Activated CD4-positive, alpha-beta memory T cell treated with anti-CD3 and anti-CD28 coated beads for 36 hours (primary cell): ENCODE results near the gene NAPEPLD. TPM values are rescaled to one million over a fixed set of nuclear protein-coding genes. Genes with fewer than 3 reads are reported as not detected.
"Not testable (repeated sequence)": the region's sequence is repeated elsewhere in the genome, so short reads cannot be mapped to it uniquely, and the experiment has no call there.

Experiments used
- CTCF ChIA-PET: fragments of 350-600 bp; sonication (Branson Sonifier 250); formaldehyde crosslinking; loops from one replicate; lab custom pipeline; 2021; ENCODE audit warnings: antibody characterized with exemption, inconsistent platforms; lab: Charles Lee
- POLR2A ChIA-PET: fragments of 350-600 bp; sonication (Branson Sonifier 250); formaldehyde crosslinking; loops from one replicate; lab custom pipeline; 2021; ENCODE audit warnings: antibody characterized with exemption; lab: Charles Lee
- DNase-seq: peaks from one replicate; pipeline ENCODE4 v3.0.0-alpha.2; 2020
- H3K27ac Mint-ChIP-seq: one replicate; pipeline ENCODE4 v1.8.0; 2021; ENCODE audit warnings: mixed read lengths
- H3K27me3 Mint-ChIP-seq: one replicate; pipeline ENCODE4 v1.8.0; 2021; ENCODE audit warnings: mixed read lengths
- H3K36me3 Mint-ChIP-seq: one replicate; pipeline ENCODE4 v1.8.0; 2021; ENCODE audit warnings: mixed read lengths
- H3K4me1 Mint-ChIP-seq: one replicate; pipeline ENCODE4 v1.8.0; 2021; ENCODE audit warnings: low read depth, mixed read lengths
- H3K4me3 Mint-ChIP-seq: one replicate; pipeline ENCODE4 v1.8.0; 2021; ENCODE audit warnings: mild to moderate bottlenecking, mixed read lengths
- H3K9me3 Mint-ChIP-seq: one replicate; pipeline ENCODE4 v1.8.0; 2021; ENCODE audit warnings: mixed read lengths
- intact Hi-C: fragments of 100-400 bp; cut with micrococcal nuclease; formaldehyde crosslinking; loops from one replicate; pipeline ENCODE4 v1.15.1; 2023
- total RNA-seq, 2 experiments: library from RNA; stranded (reverse); gene quantifications; one replicate each; pipeline ENCODE4 v1.2.3, GENCODE V29; 2021

Gene NAPEPLD
- total RNA-seq, 2 experiments from 2014 or later, result 8.4 to 9.3 TPM

- Mint-ChIP-seq H3K4me1 (peaks cover 15% of the 10 kb centered on the region), H3K27ac (peak overlapping the region; percentile 30), H3K4me3 (peak overlapping the region; percentile 57)
- peak; percentile 28 for DNase-seq
- H3K9me3 Mint-ChIP-seq, POLR2A ChIA-PET, intact Hi-C loops, H3K27me3 Mint-ChIP-seq, H3K36me3 Mint-ChIP-seq: not testable (repeated sequence)
- CTCF ChIA-PET, result interaction anchor here (0.8 kb wide), 1 partner anchor 9 kb away, joined by 3 read pairs; no protein-coding TSS in a partner anchor
Measured at GRCh38 chr7:103155331-103156024, 6.6 kb upstream of the NAPEPLD start.

DNA sequence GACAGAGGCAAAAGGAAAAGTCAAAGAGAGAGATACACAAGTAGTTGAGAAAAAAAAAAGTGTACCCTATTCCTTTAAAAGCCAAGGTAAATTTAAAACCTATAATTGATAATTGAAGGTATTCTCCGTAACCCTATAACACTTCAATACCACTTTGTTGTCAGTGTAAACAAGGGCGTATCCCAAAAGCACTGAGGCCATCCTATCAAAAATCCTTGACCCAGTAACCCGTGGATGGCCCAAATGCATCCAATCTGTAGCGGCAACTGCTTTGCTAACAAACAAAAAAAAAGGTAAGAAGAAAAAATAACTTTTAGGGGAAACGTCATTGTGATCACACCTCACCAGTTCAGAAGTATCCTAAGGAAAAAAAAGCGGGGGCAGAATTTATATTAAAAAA lies 5.1 kb upstream of the NAPEPLD start:
- H3K4me3 Mint-ChIP-seq, result no peak overlapping the region
- peaks cover 25% of the 10 kb centered on the region for H3K4me1 Mint-ChIP-seq
- no peak for DNase-seq
- intact Hi-C loops, result no loop called here
- no peak overlapping the region for H3K27ac Mint-ChIP-seq
- CTCF ChIA-PET, result no interaction called here
- POLR2A ChIA-PET, result no interaction called here
- no peaks in the 10 kb centered on the region for H3K9me3 Mint-ChIP-seq
- peaks cover 3% of the 10 kb centered on the region for H3K36me3 Mint-ChIP-seq
- H3K27me3 Mint-ChIP-seq, result no peaks in the 10 kb centered on the region

GRCh38 chr7:103152744-103153617 lies 4.1 kb upstream of the NAPEPLD start:
- intact Hi-C loops, H3K27ac Mint-ChIP-seq, H3K4me3 Mint-ChIP-seq, H3K9me3 Mint-ChIP-seq, H3K27me3 Mint-ChIP-seq, H3K36me3 Mint-ChIP-seq, POLR2A ChIA-PET, CTCF ChIA-PET, DNase-seq: not testable (repeated sequence)
- peaks cover 28% of the 10 kb centered on the region for H3K4me1 Mint-ChIP-seq

DNA sequence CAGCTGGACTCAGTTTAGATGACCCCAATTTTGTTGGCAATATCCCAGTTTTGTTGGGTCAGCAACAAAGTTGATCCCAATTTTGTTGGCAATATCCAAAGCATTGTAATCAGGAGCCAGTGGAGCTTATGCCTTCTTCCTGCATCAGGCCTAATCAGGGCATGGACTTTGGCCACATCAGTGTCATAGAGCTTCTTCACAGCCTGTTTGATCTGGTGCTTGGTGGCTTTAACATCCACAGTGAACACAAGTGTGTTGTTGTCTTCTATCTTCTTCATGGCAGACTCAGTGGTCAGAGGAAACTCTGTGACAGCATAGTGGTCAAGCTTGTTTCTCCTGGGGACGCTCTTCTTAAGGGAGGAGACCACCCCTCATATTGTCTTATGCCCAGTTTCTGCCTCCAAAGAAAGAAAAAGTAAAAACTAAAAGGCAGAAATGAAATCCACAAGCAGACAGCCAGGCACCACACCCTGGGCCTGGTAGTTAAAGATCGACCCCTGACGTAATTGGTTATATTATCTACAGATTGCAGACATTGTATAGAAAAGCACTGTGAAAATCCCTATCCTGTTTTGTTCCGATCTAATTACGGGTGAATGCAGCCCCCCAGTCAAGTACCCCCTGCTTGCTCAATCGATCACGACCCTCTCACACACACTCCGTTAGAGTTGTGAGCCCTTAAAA lies 3.2 kb upstream of the NAPEPLD start:
- H3K27ac Mint-ChIP-seq, DNase-seq, CTCF ChIA-PET, H3K4me3 Mint-ChIP-seq, intact Hi-C loops, H3K27me3 Mint-ChIP-seq, POLR2A ChIA-PET, H3K36me3 Mint-ChIP-seq, H3K9me3 Mint-ChIP-seq: not testable (repeated sequence)
- peaks cover 35% of the 10 kb centered on the region for H3K4me1 Mint-ChIP-seq

- H3K4me3 Mint-ChIP-seq, result peak overlapping the region; percentile 91
- H3K4me1 Mint-ChIP-seq, result peaks cover 36% of the 10 kb centered on the region
- H3K27ac Mint-ChIP-seq, result peak overlapping the region; percentile 89
- H3K27me3 Mint-ChIP-seq, result no peaks in the 10 kb centered on the region
- POLR2A ChIA-PET, result no interaction called here
- CTCF ChIA-PET, result no interaction called here
- DNase-seq, result no peak
- intact Hi-C loops, result no loop called here
- no peaks in the 10 kb centered on the region for H3K9me3 Mint-ChIP-seq
- H3K36me3 Mint-ChIP-seq, result peaks cover 5% of the 10 kb centered on the region
Measured at GRCh38 chr7:103150192-103150591, 1.3 kb upstream of the NAPEPLD start.

GRCh38 chr7:103149808-103150180 lies 895 bp upstream of the NAPEPLD start:
- DNase-seq, result no peak
- peaks cover 5% of the 10 kb centered on the region for H3K36me3 Mint-ChIP-seq
- H3K4me1 Mint-ChIP-seq, result peaks cover 36% of the 10 kb centered on the region
- H3K27ac Mint-ChIP-seq, result peak overlapping the region; percentile 89
- intact Hi-C loops, result loop anchor here (1.0 to 10.0 kb wide), 3 partner anchors 74 to 199 kb away; partner anchors contain the start of gene ARMC10
- peak overlapping the region; percentile 91 for H3K4me3 Mint-ChIP-seq
- H3K9me3 Mint-ChIP-seq, result no peaks in the 10 kb centered on the region
- CTCF ChIA-PET, result no interaction called here
- POLR2A ChIA-PET, result interaction anchor here (1.2 kb wide), 1 partner anchor 9 kb away, joined by 4 read pairs; no protein-coding TSS in a partner anchor
- no peaks in the 10 kb centered on the region for H3K27me3 Mint-ChIP-seq

- no peaks in the 10 kb centered on the region for H3K27me3 Mint-ChIP-seq
- CTCF ChIA-PET, result interaction anchor here (0.6 to 1.3 kb wide), 2 partner anchors 24 to 72 kb away, joined by 4 to 5 read pairs; no protein-coding TSS in a partner anchor
Measured at GRCh38 chr7:103148131-103148993, 537 bp downstream of the NAPEPLD start.

DNA sequence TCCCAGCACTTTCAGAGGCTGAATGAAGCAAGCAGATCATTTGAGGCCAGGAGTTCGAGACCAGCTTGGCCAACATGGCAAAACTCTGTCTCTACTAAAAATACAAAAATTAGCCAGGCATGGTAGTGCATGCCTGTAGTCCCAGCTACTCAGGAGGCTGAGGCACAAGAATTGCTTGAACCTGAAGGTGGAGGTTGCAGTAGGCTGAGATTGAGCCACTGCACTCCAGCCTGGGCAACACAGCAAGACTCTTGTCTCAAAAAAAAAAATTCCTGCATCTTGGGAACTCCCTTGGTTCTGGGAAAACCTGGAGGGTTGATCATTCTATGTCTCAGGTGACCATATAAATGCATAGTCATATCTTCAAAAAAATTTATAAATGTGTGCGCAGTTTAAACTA lies 4.1 kb downstream of the NAPEPLD start:
- DNase-seq, POLR2A ChIA-PET, H3K27me3 Mint-ChIP-seq, H3K9me3 Mint-ChIP-seq, CTCF ChIA-PET, H3K4me3 Mint-ChIP-seq, H3K27ac Mint-ChIP-seq: not testable (repeated sequence)
- peaks cover 13% of the 10 kb centered on the region for H3K36me3 Mint-ChIP-seq
- peaks cover 40% of the 10 kb centered on the region for H3K4me1 Mint-ChIP-seq
- intact Hi-C loops, result loop anchor here (10.0 kb wide), 1 partner anchor 130 kb away; no protein-coding TSS in a partner anchor

More at GRCh38 chr7:103148131-103148993, 537 bp downstream of the NAPEPLD start:
- no peak for DNase-seq
- POLR2A ChIA-PET, result interaction anchor here (0.7 to 1.2 kb wide), 3 partner anchors 8 to 400 kb away, joined by 3 to 4 read pairs (median 3); partner anchors contain the start of gene FAM185A
- Mint-ChIP-seq H3K4me3 (peak overlapping the region; percentile 91), H3K9me3 (no peaks in the 10 kb centered on the region), H3K36me3 (peaks cover 5% of the 10 kb centered on the region), H3K27ac (peak overlapping the region; percentile 92), H3K4me1 (peaks cover 34% of the 10 kb centered on the region)
- intact Hi-C loops, result loop anchor here (2.0 to 10.0 kb wide), 2 partner anchors 126 to 200 kb away; no protein-coding TSS in a partner anchor

DNA sequence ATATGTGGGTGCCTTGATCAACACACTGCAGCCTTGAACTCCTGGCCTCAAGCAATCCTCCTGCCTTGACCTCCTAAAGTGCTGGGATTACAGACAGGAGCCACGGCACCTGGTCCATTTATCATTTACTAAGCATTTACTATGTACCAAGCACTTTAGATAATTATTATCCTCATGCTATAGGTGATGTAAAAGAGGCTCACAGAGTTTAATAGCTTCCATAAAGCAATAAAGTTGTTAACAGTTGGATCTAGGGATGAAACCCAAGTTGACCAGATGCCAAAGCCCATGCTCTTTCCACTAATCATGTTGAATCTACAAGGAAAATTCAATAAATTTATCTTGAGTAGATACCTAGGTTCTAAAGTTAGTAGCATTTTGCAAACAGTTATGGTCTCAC lies 5.0 kb downstream of the NAPEPLD start:
- Mint-ChIP-seq H3K27ac (no peak overlapping the region), H3K36me3 (peaks cover 10% of the 10 kb centered on the region), H3K9me3 (no peaks in the 10 kb centered on the region), H3K27me3 (no peaks in the 10 kb centered on the region), H3K4me1 (peaks cover 37% of the 10 kb centered on the region), H3K4me3 (no peak overlapping the region)
- CTCF ChIA-PET, result no interaction called here
- POLR2A ChIA-PET, result no interaction called here
- DNase-seq, result no peak
- intact Hi-C loops, result loop anchor here (10.0 kb wide), 1 partner anchor 131 kb away; no protein-coding TSS in a partner anchor

- H3K4me1 Mint-ChIP-seq, result peaks cover 31% of the 10 kb centered on the region
- no peak overlapping the region for H3K27ac Mint-ChIP-seq
- no peaks in the 10 kb centered on the region for H3K9me3 Mint-ChIP-seq
- H3K36me3 Mint-ChIP-seq, result peaks cover 10% of the 10 kb centered on the region
- DNase-seq, result no peak
- no peaks in the 10 kb centered on the region for H3K27me3 Mint-ChIP-seq
- ChIA-PET CTCF (interaction anchor here (0.7 kb wide), 1 partner anchor 54 kb away, joined by 3 read pairs; no protein-coding TSS in a partner anchor), POLR2A (no interaction called here)
- H3K4me3 Mint-ChIP-seq, result no peak overlapping the region
- intact Hi-C loops, result loop anchor here (10.0 kb wide), 1 partner anchor 132 kb away; no protein-coding TSS in a partner anchor
Measured at GRCh38 chr7:103142494-103142893, 6.4 kb downstream of the NAPEPLD start.
